ENCODE measurements around the gene PSMF1. TPM values are rescaled to one million over a fixed set of nuclear protein-coding genes. Genes with fewer than 3 reads are reported as not detected.

The PSMF1 gene
- total and polyA plus RNA-seq, 2 of the 13 experiments (the other 11 are each of a cell fraction or from before 2014, with no cell fraction given): 82.5 to 86.0 TPM

DNA sequence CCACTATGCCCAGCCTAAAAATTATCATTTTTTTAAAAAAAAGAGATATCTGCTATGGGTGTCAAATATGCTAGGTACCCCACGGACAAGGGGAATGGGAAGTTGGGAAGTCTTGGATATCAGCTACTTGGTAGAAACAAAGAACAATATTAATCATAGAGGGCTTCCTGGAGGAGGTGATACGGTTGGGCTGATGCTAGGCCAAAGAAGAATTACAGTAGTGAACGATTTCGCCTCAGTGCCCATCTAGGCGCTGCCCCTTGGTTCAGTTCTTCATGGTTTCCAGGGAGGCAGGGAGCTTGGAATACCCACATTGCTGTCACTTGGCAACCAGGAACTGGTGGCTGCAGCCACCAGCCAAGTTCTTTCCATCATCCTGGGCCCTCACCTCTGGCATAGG, 5.5 kb upstream of the PSMF1 start:
- H3K4me3 ChIP-seq (replicated peaks in 1 of 3; ENCODE audit: insufficient read depth in 1 of 3, low read depth in 2 of 3, low read length in 3 of 3): no peak overlapping the region
- H3K79me2 ChIP-seq (ENCODE audit: insufficient read depth, low read length): no peaks in the 10 kb centered on the region
- H2AFZ ChIP-seq (ENCODE audit: low read length): no peak overlapping the region
- H3K9ac ChIP-seq (ENCODE audit: insufficient read depth, low read depth, low read length): no peak overlapping the region
- ChIA-PET POLR2A (no interaction called here), CTCF (ENCODE audit: low intra/inter-chr PET ratio, low total read pairs) (no interaction called here)
- no peak for ATAC-seq
- H3K27ac ChIP-seq (ENCODE audit: extremely low read length, insufficient read depth, low read length): no peak overlapping the region
- FAIRE-seq: no peak
- intact Hi-C loops (cut with micrococcal nuclease; ENCODE audit: unreplicated experiment): loop anchor here (10.0 kb wide), 1 partner anchor 282 kb away; the partner anchor contains the start of gene FKBP1A
- H4K20me1 ChIP-seq (ENCODE audit: insufficient read depth, low read length): no peaks in the 10 kb centered on the region
- H3K36me3 ChIP-seq (replicated peaks in 1 of 2; ENCODE audit: control insufficient read depth in 1 of 2, insufficient read depth in 2 of 2, low read length in 2 of 2): no peaks in the 10 kb centered on the region
- no peak overlapping the region for H3K4me2 ChIP-seq (ENCODE audit: low read depth, low read length)
- 51% methylated on average over 5 of the region's 5 CpGs for WGBS (ENCODE audit: low lambda C conversion rate)
- no peaks in the 10 kb centered on the region for H3K27me3 ChIP-seq (ENCODE audit: control insufficient read depth in 1 of 2, insufficient read depth in 2 of 2, low read length in 2 of 2)
- BruUV-seq (replicated peaks): no TSS peak
- in situ Hi-C loops (cut with HindIII; ENCODE audit: extremely low pct_ligation_motif_present, low pct_unique_long_range_greater_than_20kb): no loop called here
- H3K4me1 ChIP-seq (ENCODE audit: insufficient read depth, low read length): peaks cover 16% of the 10 kb centered on the region
- TF ChIP-seq, protein P1, sequence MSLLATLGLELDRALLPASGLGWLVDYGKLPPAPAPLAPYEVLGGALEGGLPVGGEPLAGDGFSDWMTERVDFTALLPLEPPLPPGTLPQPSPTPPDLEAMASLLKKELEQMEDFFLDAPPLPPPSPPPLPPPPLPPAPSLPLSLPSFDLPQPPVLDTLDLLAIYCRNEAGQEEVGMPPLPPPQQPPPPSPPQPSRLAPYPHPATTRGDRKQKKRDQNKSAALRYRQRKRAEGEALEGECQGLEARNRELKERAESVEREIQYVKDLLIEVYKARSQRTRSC (CRISPR knock-in tag; IDR thresholded peaks at IDR 0.05; ENCODE audit: low read depth): no peak
- TF ChIP-seq ZFP36 (IDR thresholded peaks at IDR 0.05; ENCODE audit: borderline replicate concordance, low read depth, low read length, partially characterized antibody) (peak; percentile 33), ZMYM3 (CRISPR knock-in tag; IDR thresholded peaks at IDR 0.05) (0 out of 2 replicates have a peak, but pooled peaks have one; percentile 19)
- H3K9me3 ChIP-seq (ENCODE audit: low read length): no peaks in the 10 kb centered on the region
- DNase-seq (ENCODE audit: low spot score): no peak

DNA sequence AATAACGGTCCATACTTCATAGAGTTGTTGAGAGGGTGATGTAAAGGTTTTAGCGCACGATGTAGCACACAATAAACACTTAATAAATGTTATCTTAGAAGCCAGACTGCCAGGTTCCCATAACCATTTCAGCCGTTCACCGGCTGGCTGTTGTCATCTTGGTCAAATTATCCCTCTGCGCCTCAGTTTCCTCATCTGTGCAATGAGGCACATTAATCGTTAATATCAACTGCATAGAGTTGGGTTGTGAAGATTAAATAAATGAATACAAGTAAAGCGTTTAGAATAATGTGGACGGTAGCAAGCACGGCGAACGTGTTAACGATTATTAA, 432 bp upstream of the PSMF1 start:
- Histone ChIP-seq H3K4me3 (replicated peaks in 1 of 3; ENCODE audit: insufficient read depth in 1 of 3, low read depth in 2 of 3, low read length in 3 of 3) (peak overlapping the region; percentile 80 to 99 (median 93)), H3K79me2 (ENCODE audit: insufficient read depth, low read length) (peaks cover 39% of the 10 kb centered on the region), H3K9me3 (ENCODE audit: low read length) (no peaks in the 10 kb centered on the region), H3K9ac (ENCODE audit: insufficient read depth, low read depth, low read length) (peak overlapping the region; percentile 95), H3K27ac (ENCODE audit: extremely low read length, insufficient read depth, low read length) (peak overlapping the region; percentile 47), H3K27me3 (ENCODE audit: control insufficient read depth in 1 of 2, insufficient read depth in 2 of 2, low read length in 2 of 2) (no peaks in the 10 kb centered on the region; a peak in 1 of 5 replicates), H3K4me1 (ENCODE audit: insufficient read depth, low read length) (peaks cover 56% of the 10 kb centered on the region), H3K4me2 (ENCODE audit: low read depth, low read length) (peak overlapping the region; percentile 87), H3K36me3 (replicated peaks in 1 of 2; ENCODE audit: control insufficient read depth in 1 of 2, insufficient read depth in 2 of 2, low read length in 2 of 2) (peaks cover 0 to 12% of the 10 kb centered on the region in 2 experiments; a peak in 1 of 5 replicates), H2AFZ (ENCODE audit: low read length) (peak overlapping the region; percentile 46), H4K20me1 (ENCODE audit: insufficient read depth, low read length) (peaks cover 13% of the 10 kb centered on the region)
- TF ChIP-seq ELF1 (CRISPR knock-in tag; IDR thresholded peaks at IDR 0.05): no peak
- peak; percentile 12; the same call in 1 of the 2 replicates for TF ChIP-seq NCOA5 (CRISPR knock-in tag; IDR thresholded peaks at IDR 0.05)
- no peak for TF ChIP-seq RBAK (CRISPR knock-in tag; IDR thresholded peaks at IDR 0.05)
- TF ChIP-seq ZFP62 (CRISPR knock-in tag; IDR thresholded peaks at IDR 0.05): no peak
- TF ChIP-seq MAFF (IDR thresholded peaks at IDR 0.05; ENCODE audit: low read depth, low read length): no peak
- TF ChIP-seq, protein P2, sequence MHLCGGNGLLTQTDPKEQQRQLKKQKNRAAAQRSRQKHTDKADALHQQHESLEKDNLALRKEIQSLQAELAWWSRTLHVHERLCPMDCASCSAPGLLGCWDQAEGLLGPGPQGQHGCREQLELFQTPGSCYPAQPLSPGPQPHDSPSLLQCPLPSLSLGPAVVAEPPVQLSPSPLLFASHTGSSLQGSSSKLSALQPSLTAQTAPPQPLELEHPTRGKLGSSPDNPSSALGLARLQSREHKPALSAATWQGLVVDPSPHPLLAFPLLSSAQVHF (CRISPR knock-in tag; IDR thresholded peaks at IDR 0.05): peak; percentile 1; the same call in 1 of the 2 replicates
- TF ChIP-seq, protein P3, sequence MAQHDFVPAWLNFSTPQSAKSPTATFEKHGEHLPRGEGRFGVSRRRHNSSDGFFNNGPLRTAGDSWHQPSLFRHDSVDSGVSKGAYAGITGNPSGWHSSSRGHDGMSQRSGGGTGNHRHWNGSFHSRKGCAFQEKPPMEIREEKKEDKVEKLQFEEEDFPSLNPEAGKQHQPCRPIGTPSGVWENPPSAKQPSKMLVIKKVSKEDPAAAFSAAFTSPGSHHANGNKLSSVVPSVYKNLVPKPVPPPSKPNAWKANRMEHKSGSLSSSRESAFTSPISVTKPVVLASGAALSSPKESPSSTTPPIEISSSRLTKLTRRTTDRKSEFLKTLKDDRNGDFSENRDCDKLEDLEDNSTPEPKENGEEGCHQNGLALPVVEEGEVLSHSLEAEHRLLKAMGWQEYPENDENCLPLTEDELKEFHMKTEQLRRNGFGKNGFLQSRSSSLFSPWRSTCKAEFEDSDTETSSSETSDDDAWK (CRISPR knock-in tag; IDR thresholded peaks at IDR 0.05): no peak
- no peak for TF ChIP-seq NFRKB (IDR thresholded peaks at IDR 0.05)
- TF ChIP-seq, protein P4, sequence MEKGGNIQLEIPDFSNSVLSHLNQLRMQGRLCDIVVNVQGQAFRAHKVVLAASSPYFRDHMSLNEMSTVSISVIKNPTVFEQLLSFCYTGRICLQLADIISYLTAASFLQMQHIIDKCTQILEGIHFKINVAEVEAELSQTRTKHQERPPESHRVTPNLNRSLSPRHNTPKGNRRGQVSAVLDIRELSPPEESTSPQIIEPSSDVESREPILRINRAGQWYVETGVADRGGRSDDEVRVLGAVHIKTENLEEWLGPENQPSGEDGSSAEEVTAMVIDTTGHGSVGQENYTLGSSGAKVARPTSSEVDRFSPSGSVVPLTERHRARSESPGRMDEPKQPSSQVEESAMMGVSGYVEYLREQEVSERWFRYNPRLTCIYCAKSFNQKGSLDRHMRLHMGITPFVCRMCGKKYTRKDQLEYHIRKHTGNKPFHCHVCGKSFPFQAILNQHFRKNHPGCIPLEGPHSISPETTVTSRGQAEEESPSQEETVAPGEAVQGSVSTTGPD (CRISPR knock-in tag; IDR thresholded peaks at IDR 0.05): no peak
- TF ChIP-seq GATA4 (IDR thresholded peaks at IDR 0.05; ENCODE audit: borderline replicate concordance, low read depth): 0 out of 2 replicates have a peak, but pooled peaks have one; percentile 9
- peak; percentile 65; the same call in 1 of the 2 replicates for TF ChIP-seq CHD4 (IDR thresholded peaks at IDR 0.05; ENCODE audit: borderline replicate concordance, low read length)
- TSS peak; percentile 97 for BruUV-seq (replicated peaks)
- FAIRE-seq (no peak), DNase-seq (ENCODE audit: low spot score) (no peak), ATAC-seq (no peak)
- in situ Hi-C loops (cut with HindIII; ENCODE audit: extremely low pct_ligation_motif_present, low pct_unique_long_range_greater_than_20kb): loop anchor here (5.0 kb wide), 1 partner anchor 69 kb away; no protein-coding TSS in a partner anchor
- WGBS (ENCODE audit: low lambda C conversion rate): 27% methylated on average over 13 of the region's 13 CpGs
- POLR2A ChIA-PET: interaction anchor here (1.0 kb wide), 1 partner anchor 208 kb away, joined by 3 read pairs; no protein-coding TSS in a partner anchor
- intact Hi-C loops (cut with micrococcal nuclease; ENCODE audit: unreplicated experiment): loop anchor here (1.0 to 10.0 kb wide), 3 partner anchors 69 to 349 kb away; partner anchors contain the start of gene FKBP1A
- CTCF ChIA-PET (ENCODE audit: low intra/inter-chr PET ratio, low total read pairs): no interaction called here
